ENCODE results near the gene OLFML2B. TPM values are rescaled to one million over a fixed set of nuclear protein-coding genes. Genes with fewer than 3 reads are reported as not detected.
A peak's percentile ranks its signal among the peaks of the same experiment; 100 is the strongest.

The OLFML2B gene
- total and polyA plus RNA-seq, 2 experiments from 2014 or later = 0.36 to 1.9 TPM

GRCh38 chr1:161987303-161987702, 36.4 kb downstream of the OLFML2B start:
- Histone ChIP-seq H3K4me3 (no peak overlapping the region), H3K4me1 (ENCODE audit: low read depth) (no peaks in the 10 kb centered on the region), H3K9me3 (ENCODE audit: low read depth) (no peaks in the 10 kb centered on the region), H3K36me3 (no peaks in the 10 kb centered on the region), H3K27me3 (no peaks in the 10 kb centered on the region), H3K27ac (no peak overlapping the region)
- no peak for TF ChIP-seq CTCF (IDR thresholded peaks at IDR 0.05; ENCODE audit: low read depth, low read length)
- peak in 1 of 2 donors; percentile 27 for DNase-seq (ENCODE audit: low read depth in 1 of 2, low spot score in 1 of 2)

- no peaks in the 10 kb centered on the region for H3K36me3 ChIP-seq
- TF ChIP-seq CTCF (IDR thresholded peaks at IDR 0.05; ENCODE audit: low read depth, low read length) = no peak
- no peak for DNase-seq (ENCODE audit: low read depth in 1 of 2, low spot score in 1 of 2)
- H3K9me3 ChIP-seq (ENCODE audit: low read depth) = no peaks in the 10 kb centered on the region
- H3K4me1 ChIP-seq (ENCODE audit: low read depth) = no peaks in the 10 kb centered on the region
- H3K4me3 ChIP-seq = no peak overlapping the region
- no peaks in the 10 kb centered on the region for H3K27me3 ChIP-seq
- H3K27ac ChIP-seq = no peak overlapping the region
Observed at GRCh38 chr1:161986328-161986727, 37.3 kb downstream of the OLFML2B start.

GRCh38 chr1:161985301-161985822, 38.3 kb downstream of the OLFML2B start:
- no peak overlapping the region for H3K27ac ChIP-seq
- no peak for TF ChIP-seq CTCF (IDR thresholded peaks at IDR 0.05; ENCODE audit: low read depth, low read length)
- no peak for DNase-seq (ENCODE audit: low read depth in 1 of 2, low spot score in 1 of 2)
- no peaks in the 10 kb centered on the region for H3K27me3 ChIP-seq
- H3K36me3 ChIP-seq = no peaks in the 10 kb centered on the region
- H3K9me3 ChIP-seq (ENCODE audit: low read depth) = no peaks in the 10 kb centered on the region
- no peaks in the 10 kb centered on the region for H3K4me1 ChIP-seq (ENCODE audit: low read depth)
- H3K4me3 ChIP-seq = no peak overlapping the region

GRCh38 chr1:161983725-161984124, 39.9 kb downstream of the OLFML2B start:
- H3K27me3 ChIP-seq = no peaks in the 10 kb centered on the region
- H3K4me3 ChIP-seq = no peak overlapping the region
- H3K4me1 ChIP-seq (ENCODE audit: low read depth) = no peaks in the 10 kb centered on the region
- no peak overlapping the region for H3K27ac ChIP-seq
- no peaks in the 10 kb centered on the region for H3K9me3 ChIP-seq (ENCODE audit: low read depth)
- DNase-seq (ENCODE audit: low read depth in 1 of 2, low spot score in 1 of 2) = no peak
- no peaks in the 10 kb centered on the region for H3K36me3 ChIP-seq
- TF ChIP-seq CTCF (IDR thresholded peaks at IDR 0.05; ENCODE audit: low read depth, low read length) = no peak

- H3K36me3 ChIP-seq = no peaks in the 10 kb centered on the region
- no peak for DNase-seq (ENCODE audit: low read depth in 1 of 2, low spot score in 1 of 2)
- H3K9me3 ChIP-seq (ENCODE audit: low read depth) = no peaks in the 10 kb centered on the region
- H3K27ac ChIP-seq = no peak overlapping the region
- no peak overlapping the region for H3K4me3 ChIP-seq
- no peaks in the 10 kb centered on the region for H3K27me3 ChIP-seq
- no peaks in the 10 kb centered on the region for H3K4me1 ChIP-seq (ENCODE audit: low read depth)
- TF ChIP-seq CTCF (IDR thresholded peaks at IDR 0.05; ENCODE audit: low read depth, low read length) = no peak
Observed at GRCh38 chr1:161982917-161983316, 40.8 kb downstream of the OLFML2B start.

GRCh38 chr1:161982507-161982895, 41.2 kb downstream of the OLFML2B start:
- Histone ChIP-seq H3K36me3 (no peaks in the 10 kb centered on the region), H3K4me1 (ENCODE audit: low read depth) (no peaks in the 10 kb centered on the region), H3K27ac (no peak overlapping the region), H3K27me3 (no peaks in the 10 kb centered on the region), H3K9me3 (ENCODE audit: low read depth) (no peaks in the 10 kb centered on the region), H3K4me3 (no peak overlapping the region)
- TF ChIP-seq CTCF (IDR thresholded peaks at IDR 0.05; ENCODE audit: low read depth, low read length) = no peak
- DNase-seq (ENCODE audit: low read depth in 1 of 2, low spot score in 1 of 2) = no peak
